Measurements from ENCODE around the gene TSPYL2. TPM values are rescaled to one million over a fixed set of nuclear protein-coding genes. Genes with fewer than 3 reads are reported as not detected.
A peak's percentile ranks its signal among the peaks of the same experiment; 100 is the strongest.

TSPYL2 gene
- total RNA-seq (100 to 1,000 TPM; 167 to 174 TPM), polyA plus RNA-seq (10 to 100 TPM; 12.7 to 32.2 (median 27.1) TPM), total RNA-seq (169 to 1,282 (median 299) reads per million in 6 experiments)

DNA sequence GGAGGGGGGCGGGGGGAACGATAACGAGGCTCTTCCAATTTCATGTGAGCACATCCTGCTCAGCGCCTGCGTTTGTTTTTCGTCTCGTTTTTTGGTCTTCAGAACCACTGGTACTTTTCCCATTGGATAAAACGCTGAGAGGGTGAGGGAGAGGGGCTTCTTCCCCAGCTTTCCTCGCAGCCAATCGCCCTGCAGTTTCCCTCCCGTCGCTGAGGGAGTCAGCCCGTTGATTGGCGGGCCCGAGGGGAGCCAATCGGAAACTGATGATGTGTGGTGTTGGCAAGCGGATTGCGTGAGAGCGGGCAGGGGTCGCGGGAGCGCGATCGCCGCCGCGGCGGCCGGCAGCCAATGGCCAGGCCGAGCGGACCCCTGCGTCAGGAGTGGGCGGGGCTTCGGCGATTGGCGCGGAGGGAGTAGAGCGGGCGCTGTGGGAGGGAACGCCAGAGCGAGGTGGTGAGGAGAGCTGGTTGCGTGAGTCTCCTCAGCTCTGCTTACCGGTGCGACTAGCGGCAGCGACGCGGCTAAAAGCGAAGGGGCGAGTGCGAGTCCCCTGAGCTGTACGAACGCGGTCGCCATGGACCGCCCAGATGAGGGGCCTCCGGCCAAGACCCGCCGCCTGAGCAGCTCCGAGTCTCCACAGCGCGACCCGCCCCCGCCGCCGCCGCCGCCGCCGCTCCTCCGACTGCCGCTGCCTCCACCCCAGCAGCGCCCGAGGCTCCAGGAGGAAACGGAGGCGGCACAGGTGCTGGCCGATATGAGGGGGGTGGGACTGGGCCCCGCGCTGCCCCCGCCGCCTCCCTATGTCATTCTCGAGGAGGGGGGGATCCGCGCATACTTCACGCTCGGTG is at the start of gene TSPYL2:
Gene TSPYL2, plus strand, starts transcription at position 443 of the 848 bp plus-strand sequence. Its CDS starts 132 bp downstream, at position 575.
- Mint-ChIP-seq H3K4me1 (peaks cover 20 to 50% (median 44%) of the 10 kb centered on the region in 4 donors), H3K27me3 (peaks cover 0 to 3% (median 0%) of the 10 kb centered on the region in 5 donors), H3K9me3 (peaks cover 0 to 2% (median 0%) of the 10 kb centered on the region in 9 donors), H3K36me3 (peaks cover 0 to 36% (median 7%) of the 10 kb centered on the region in 3 donors), H3K27ac (peak within 1 kb of the TSS; percentile 95 to 98 (median 98)), H3K4me3 (peak within 1 kb of the TSS; percentile 82 to 96 (median 91))
- ATAC-seq = peak; percentile 83 to 84
- POLR2A ChIA-PET = interaction anchor here (0.7 to 5.0 kb wide), 10 partner anchors 10 to 1557 kb away, joined by 3 to 49 read pairs (median 7); partner anchors contain the start of genes KDM5C and PHF8
- DNase-seq = peak; percentile 82 to 97 (median 93)

GRCh38 chrX:53036149-53036548 is 46.0 kb upstream of the TSPYL2 start:
- Mint-ChIP-seq H3K9me3 (no peaks in the 10 kb centered on the region), H3K4me1 (no peaks in the 10 kb centered on the region), H3K27ac (no peak overlapping the region), H3K4me3 (no peak overlapping the region), H3K27me3 (peaks cover 4 to 19% (median 8%) of the 10 kb centered on the region in 5 donors), H3K36me3 (no peaks in the 10 kb centered on the region)
- DNase-seq = no peak
- ATAC-seq = no peak
- POLR2A ChIA-PET = no interaction called here

- Mint-ChIP-seq H3K4me3 (no peak overlapping the region), H3K36me3 (no peaks in the 10 kb centered on the region), H3K27me3 (peaks cover 4 to 19% (median 8%) of the 10 kb centered on the region in 5 donors), H3K9me3 (no peaks in the 10 kb centered on the region), H3K4me1 (no peaks in the 10 kb centered on the region), H3K27ac (no peak overlapping the region)
- POLR2A ChIA-PET = no interaction called here
- no peak for ATAC-seq
- DNase-seq = no peak
Measured at GRCh38 chrX:53039236-53039635, 42.9 kb upstream of the TSPYL2 start.

- no peak overlapping the region for H3K4me3 Mint-ChIP-seq
- no peaks in the 10 kb centered on the region for H3K36me3 Mint-ChIP-seq
- H3K27ac Mint-ChIP-seq = no peak overlapping the region
- no peaks in the 10 kb centered on the region for H3K9me3 Mint-ChIP-seq
- DNase-seq = no peak
- ATAC-seq = no peak
- H3K4me1 Mint-ChIP-seq = peaks cover 2 to 11% (median 4%) of the 10 kb centered on the region in 4 donors
- POLR2A ChIA-PET = no interaction called here
- peaks cover 0 to 3% (median 0%) of the 10 kb centered on the region in 5 donors for H3K27me3 Mint-ChIP-seq
Measured at GRCh38 chrX:53044995-53045394, 37.2 kb upstream of the TSPYL2 start.

GRCh38 chrX:53047228-53047627 is 34.9 kb upstream of the TSPYL2 start:
- Mint-ChIP-seq H3K27ac (peak overlapping the region in 1 of 10 donors; percentile 58), H3K4me1 (peaks cover 2 to 11% (median 4%) of the 10 kb centered on the region in 4 donors), H3K4me3 (peak overlapping the region in 1 of 10 donors; percentile 20), H3K9me3 (no peaks in the 10 kb centered on the region), H3K27me3 (peaks cover 0 to 3% (median 0%) of the 10 kb centered on the region in 5 donors), H3K36me3 (no peaks in the 10 kb centered on the region)
- DNase-seq = no peak
- ATAC-seq = no peak
- POLR2A ChIA-PET = no interaction called here

GRCh38 chrX:53048169-53049126 is 33.7 kb upstream of the TSPYL2 start, which contains the start of gene GPR173:
GPR173 (plus strand) TSS chrX:53048789; CDS start chrX:53076622, 27,833 bp downstream.
- Mint-ChIP-seq H3K27ac (peak within 1 kb of the TSS in 6 of 10 donors; percentile 12 to 72 (median 56)), H3K4me1 (peaks cover 2 to 11% (median 4%) of the 10 kb centered on the region in 4 donors), H3K9me3 (no peaks in the 10 kb centered on the region), H3K36me3 (no peaks in the 10 kb centered on the region), H3K4me3 (peak within 1 kb of the TSS; percentile 43 to 72 (median 66)), H3K27me3 (peaks cover 0 to 3% (median 0%) of the 10 kb centered on the region in 5 donors)
- DNase-seq (no peak), ATAC-seq (peak in 1 of 2 donors; percentile 30)
- POLR2A ChIA-PET = no interaction called here

DNA sequence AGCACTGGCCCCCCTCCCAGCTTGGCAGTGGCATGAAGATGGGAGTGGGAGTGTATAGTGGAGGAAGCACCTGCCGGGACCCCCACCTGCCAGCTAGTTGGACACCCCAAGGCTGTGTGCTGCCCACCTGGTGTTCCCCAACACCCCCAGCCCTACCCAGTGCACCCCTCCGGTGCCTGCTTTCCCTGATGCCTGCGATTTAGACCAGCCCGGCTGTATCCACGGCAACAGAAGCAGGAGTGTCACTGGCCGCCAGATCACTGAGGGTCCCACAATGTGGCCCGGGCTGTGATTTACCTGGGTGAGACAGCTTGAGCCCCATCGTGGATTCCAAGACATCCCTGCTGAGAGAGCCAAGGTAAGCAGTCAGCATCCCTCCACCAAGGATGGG is 33.0 kb upstream of the TSPYL2 start:
- DNase-seq (no peak), ATAC-seq (no peak)
- Mint-ChIP-seq H3K4me1 (peaks cover 2 to 11% (median 6%) of the 10 kb centered on the region in 4 donors), H3K4me3 (peak overlapping the region in 8 of 10 donors; percentile 20 to 71 (median 58)), H3K36me3 (no peaks in the 10 kb centered on the region), H3K27me3 (peaks cover 0 to 3% (median 0%) of the 10 kb centered on the region in 5 donors), H3K27ac (peak overlapping the region in 2 of 10 donors; percentile 25 to 71), H3K9me3 (no peaks in the 10 kb centered on the region)
- POLR2A ChIA-PET = no interaction called here

GRCh38 chrX:53050841-53051240 is 31.3 kb upstream of the TSPYL2 start:
- no peak overlapping the region for H3K4me3 Mint-ChIP-seq

DNA sequence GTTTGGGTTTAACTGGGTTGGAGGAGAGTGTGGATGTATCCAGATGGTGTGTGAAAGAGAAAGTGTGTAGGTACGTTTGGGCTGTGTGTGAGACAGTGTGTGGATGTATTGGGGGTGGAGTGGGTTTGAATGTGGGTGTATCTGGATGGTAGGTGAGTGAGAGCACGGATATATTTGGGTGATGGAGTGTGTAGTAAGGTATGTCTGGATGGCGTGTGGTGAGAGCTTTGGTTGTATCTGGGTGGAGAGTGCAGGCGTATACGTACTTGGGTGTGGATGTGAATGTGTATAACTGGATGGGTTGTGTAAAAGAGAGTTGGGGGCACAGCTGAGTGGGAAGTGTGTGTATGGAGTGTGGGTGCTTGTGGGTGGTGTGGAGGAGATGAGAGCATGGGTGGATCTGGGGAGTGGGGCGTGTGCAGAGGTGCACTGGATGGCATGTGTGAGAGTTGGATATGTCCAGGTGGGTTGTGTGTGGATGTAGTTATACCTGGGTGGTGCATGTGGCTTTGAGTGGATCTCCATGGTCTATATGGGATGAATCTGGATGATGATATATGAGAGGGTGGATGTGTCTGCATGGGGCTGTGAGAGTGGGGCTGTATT is 26.8 kb upstream of the TSPYL2 start:
- no peak for ATAC-seq
- no peaks in the 10 kb centered on the region for H3K27me3 Mint-ChIP-seq
- H3K4me3 Mint-ChIP-seq = no peak overlapping the region
- POLR2A ChIA-PET = no interaction called here
- no peak overlapping the region for H3K27ac Mint-ChIP-seq
- H3K4me1 Mint-ChIP-seq = peaks cover 0 to 3% (median 0%) of the 10 kb centered on the region in 4 donors
- DNase-seq = no peak
- no peaks in the 10 kb centered on the region for H3K36me3 Mint-ChIP-seq
- H3K9me3 Mint-ChIP-seq = no peaks in the 10 kb centered on the region

More at GRCh38 chrX:53050841-53051240, 31.3 kb upstream of the TSPYL2 start:
- Mint-ChIP-seq H3K36me3 (no peaks in the 10 kb centered on the region), H3K27ac (no peak overlapping the region), H3K4me1 (peaks cover 2 to 11% (median 6%) of the 10 kb centered on the region in 4 donors), H3K27me3 (peaks cover 0 to 3% (median 0%) of the 10 kb centered on the region in 5 donors), H3K9me3 (no peaks in the 10 kb centered on the region)
- DNase-seq (no peak), ATAC-seq (no peak)
- POLR2A ChIA-PET = no interaction called here

DNA sequence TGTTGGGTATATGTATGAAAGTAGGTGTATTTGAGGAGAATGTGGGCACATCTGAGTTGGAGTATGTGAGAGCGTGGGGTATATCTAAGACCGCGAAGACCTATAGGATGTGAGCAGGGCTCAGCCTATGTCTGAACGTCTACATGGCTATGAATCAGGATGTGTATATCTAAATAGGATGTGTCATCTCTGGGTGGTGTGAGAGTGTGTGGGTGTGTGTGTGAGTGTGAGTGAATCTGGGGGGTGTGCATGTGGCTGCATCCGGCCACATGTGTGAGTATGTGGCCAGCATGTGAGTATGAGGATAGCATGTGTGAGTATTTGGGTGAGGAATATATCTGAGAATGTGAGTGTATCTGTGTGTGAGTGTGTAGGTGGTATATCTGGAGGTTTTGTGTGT is 25.9 kb upstream of the TSPYL2 start:
- POLR2A ChIA-PET = no interaction called here
- H3K4me1 Mint-ChIP-seq = peaks cover 0 to 3% (median 0%) of the 10 kb centered on the region in 4 donors
- H3K27me3 Mint-ChIP-seq = no peaks in the 10 kb centered on the region
- no peaks in the 10 kb centered on the region for H3K36me3 Mint-ChIP-seq
- no peak overlapping the region for H3K4me3 Mint-ChIP-seq
- ATAC-seq = no peak
- no peak for DNase-seq
- no peak overlapping the region for H3K27ac Mint-ChIP-seq
- H3K9me3 Mint-ChIP-seq = no peaks in the 10 kb centered on the region

- no peak overlapping the region for H3K4me3 Mint-ChIP-seq
- no peak overlapping the region for H3K27ac Mint-ChIP-seq
- H3K4me1 Mint-ChIP-seq = no peaks in the 10 kb centered on the region
- no peak for ATAC-seq
- no peaks in the 10 kb centered on the region for H3K27me3 Mint-ChIP-seq
- no peak for DNase-seq
- H3K9me3 Mint-ChIP-seq = no peaks in the 10 kb centered on the region
- POLR2A ChIA-PET = no interaction called here
- H3K36me3 Mint-ChIP-seq = no peaks in the 10 kb centered on the region
Measured at GRCh38 chrX:53065104-53065503, 17.1 kb upstream of the TSPYL2 start.

DNA sequence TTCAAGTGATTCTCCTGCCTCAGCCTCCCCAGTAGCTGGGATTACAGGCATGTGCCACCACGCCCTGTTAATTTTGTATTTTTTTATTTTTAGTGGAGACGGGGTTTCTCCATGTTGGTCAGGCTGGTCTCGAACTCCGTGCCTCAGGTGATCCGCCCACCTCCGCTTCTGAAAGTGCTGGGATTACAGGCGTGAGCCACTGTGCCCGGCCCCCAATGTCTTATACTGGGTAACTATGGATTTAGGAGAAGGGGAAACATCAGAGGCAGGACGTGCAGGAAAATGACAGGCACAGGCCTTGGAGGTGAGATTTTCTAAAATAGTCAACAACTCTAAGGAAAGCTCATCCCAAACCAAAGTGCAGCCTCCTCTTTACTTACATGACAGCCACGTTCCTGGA is 11.1 kb upstream of the TSPYL2 start:
- ATAC-seq (no peak), DNase-seq (no peak)
- Mint-ChIP-seq H3K4me3 (peak overlapping the region in 1 of 10 donors; percentile 88), H3K9me3 (no peaks in the 10 kb centered on the region), H3K36me3 (no peaks in the 10 kb centered on the region), H3K4me1 (peaks cover 6 to 21% (median 14%) of the 10 kb centered on the region in 4 donors), H3K27me3 (no peaks in the 10 kb centered on the region), H3K27ac (peak overlapping the region in 1 of 10 donors; percentile 98)
- POLR2A ChIA-PET = interaction anchor here (1.8 to 3.6 kb wide), 2 partner anchors 12 to 18 kb away, joined by 13 to 49 read pairs; partner anchors contain the start of gene TSPYL2
